ENCODE measurements around the gene SGPL1.

- TF ChIP-seq CTCF (IDR thresholded peaks at IDR 0.05) (peak in 1 of 3 donors; percentile 84), POLR2A (IDR thresholded peaks at IDR 0.05) (no peak)
These were observed at the start of gene SGPL1 for GRCh38 chr10:70815504-70816219.
